C4-2B (cell line): Measurements from ENCODE around the gene ORC3.
"Not testable (repeated sequence)": the region's sequence is repeated elsewhere in the genome, so short reads cannot be mapped to it uniquely, and the experiment has no call there.

Source experiments
- H3K27ac ChIP-seq: fragments of 450-650 bp; 2 replicates; pipeline ENCODE4 v1.5.1; 2017
- CTCF ChIP-seq: fragments of 450-650 bp; conservative IDR thresholded peaks from 2 replicates; pipeline ENCODE4 v1.5.1; 2017; ENCODE audit warnings: mild to moderate bottlenecking
- ZFX ChIP-seq: fragments of 450-650 bp; IDR thresholded peaks from 2 replicates; pipeline ENCODE4 v1.6.1; 2017

Gene ORC3

GRCh38 chr6:87683890-87684289 is 94.0 kb downstream of the ORC3 start:
- no peak overlapping the region for H3K27ac ChIP-seq
- TF ChIP-seq CTCF = no peak
- TF ChIP-seq ZFX = no peak

DNA sequence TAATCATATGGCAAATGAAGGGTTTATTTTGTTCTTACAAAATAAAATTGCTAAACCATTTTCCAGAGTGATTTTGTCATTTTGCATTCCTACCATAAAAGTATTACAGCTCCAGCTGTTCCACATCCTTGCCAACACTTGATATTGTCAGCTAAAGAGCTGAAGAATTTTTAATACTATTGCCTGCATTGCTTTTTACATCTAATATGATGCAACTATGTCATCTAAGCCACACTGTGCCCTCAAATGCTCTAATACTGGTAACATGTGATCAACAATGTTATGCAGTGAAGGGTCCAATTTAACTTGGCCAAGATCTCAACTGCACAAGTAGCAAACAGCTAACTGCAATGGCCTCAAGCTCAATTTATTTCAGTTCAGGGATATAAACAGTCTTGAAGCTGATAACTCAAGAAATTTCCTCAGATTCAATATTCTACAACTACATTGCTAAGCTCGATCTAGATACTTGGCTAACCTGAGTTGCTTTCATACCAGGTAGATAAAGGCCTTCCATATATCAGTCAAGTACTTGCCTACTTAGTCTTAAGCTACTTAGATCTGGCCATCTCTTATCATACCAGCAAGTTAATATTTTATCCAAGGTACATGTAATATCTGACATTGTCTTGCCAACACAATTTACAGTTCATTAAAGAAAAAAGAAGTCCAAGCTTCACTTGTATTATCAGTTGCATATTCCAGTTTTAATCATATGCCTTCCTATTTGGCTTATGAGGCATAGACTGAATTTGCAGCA is 95.1 kb downstream of the ORC3 start:
- no peak overlapping the region for H3K27ac ChIP-seq
- TF ChIP-seq CTCF = no peak
- TF ChIP-seq ZFX = no peak

DNA sequence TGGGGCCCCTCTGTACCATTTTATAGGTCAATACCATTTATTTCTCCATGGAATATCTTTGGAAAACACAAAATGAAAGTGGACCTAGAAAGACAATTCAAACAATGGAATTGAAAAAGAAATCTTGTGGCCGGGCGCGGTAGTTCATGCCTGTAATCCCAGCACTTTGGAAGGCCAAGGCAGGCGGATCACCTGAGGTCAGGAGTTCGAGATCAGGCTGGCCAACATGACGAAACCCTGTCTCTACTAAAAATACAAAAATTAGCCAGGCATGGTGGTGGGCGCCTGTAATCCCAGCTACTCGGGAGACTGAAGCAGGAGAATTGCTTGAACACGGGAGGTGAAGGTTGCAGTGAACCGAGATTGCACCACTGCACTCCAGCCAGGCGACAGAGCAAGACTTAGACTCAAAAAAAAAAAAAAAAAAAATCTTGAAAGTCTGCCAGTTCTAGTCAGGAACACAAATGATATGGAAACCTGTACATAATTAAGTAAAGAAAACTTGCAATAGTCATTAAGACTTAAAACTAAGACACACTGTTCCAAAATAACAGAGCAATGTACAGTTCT is 96.8 kb downstream of the ORC3 start:
- H3K27ac ChIP-seq = not testable (repeated sequence)

DNA sequence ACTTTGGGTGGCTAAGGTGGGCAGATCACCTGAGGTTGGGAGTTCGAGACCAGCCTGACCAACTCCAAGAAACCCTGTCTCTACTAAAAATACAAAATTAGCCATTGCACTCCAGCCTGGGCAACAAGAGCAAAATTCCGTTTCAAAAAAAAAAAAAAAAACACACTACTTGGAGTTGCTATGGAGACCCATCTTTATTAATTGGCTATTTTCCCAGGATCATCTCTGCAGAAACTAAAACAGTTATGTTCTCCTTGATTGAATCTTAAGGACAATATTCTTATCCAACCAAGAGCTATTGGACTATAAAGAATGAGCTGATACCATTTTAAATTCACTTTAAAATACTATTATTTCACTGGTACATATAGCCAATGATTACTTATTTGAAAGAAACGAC is 97.4 kb downstream of the ORC3 start:
- TF ChIP-seq CTCF (no peak), ZFX (no peak)
- H3K27ac ChIP-seq = no peak overlapping the region

- H3K27ac ChIP-seq = not testable (repeated sequence)
Observed at GRCh38 chr6:87687893-87688292, 98.0 kb downstream of the ORC3 start.

GRCh38 chr6:87690441-87690840 is 100.5 kb downstream of the ORC3 start:
- no peak for TF ChIP-seq ZFX
- no peak for TF ChIP-seq CTCF
- no peak overlapping the region for H3K27ac ChIP-seq

DNA sequence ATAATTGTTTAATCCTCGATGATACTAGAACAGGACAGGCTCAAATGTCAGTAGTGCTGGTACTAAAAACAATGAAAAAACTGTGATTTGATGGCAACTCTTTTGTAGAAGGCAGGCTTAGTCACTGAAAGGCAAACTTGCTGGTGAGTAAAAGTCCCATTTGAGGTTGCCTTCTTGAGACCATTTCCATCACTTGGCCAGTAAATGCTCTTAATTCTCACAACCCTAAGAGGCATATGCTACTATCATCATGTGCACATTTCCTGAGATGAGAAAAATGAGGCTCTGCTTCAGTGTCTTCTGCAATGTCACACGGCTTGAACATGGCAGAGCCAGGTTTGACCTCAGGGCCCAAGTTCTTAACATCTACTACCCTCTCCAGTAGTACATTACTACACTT is 102.2 kb downstream of the ORC3 start:
- no peak overlapping the region for H3K27ac ChIP-seq
- no peak for TF ChIP-seq ZFX
- no peak for TF ChIP-seq CTCF

GRCh38 chr6:87696817-87697216 is 106.9 kb downstream of the ORC3 start:
- not testable (repeated sequence) for H3K27ac ChIP-seq
